K562 (cell line): ENCODE results near the gene DCAF15.

Experiments used
- ELF4 ChIP-seq: fragments of 450-650 bp; formaldehyde crosslinking; IDR thresholded peaks from 2 replicates; pipeline ENCODE4 v1.4.0; 2022; ENCODE audit warnings: missing genetic modification characterization
- FOXK2 ChIP-seq, 2 experiments: fragments of 450-650 bp; IDR thresholded peaks in 1 of 2; conservative IDR thresholded peaks in 1 of 2; 2 replicates each; pipeline ENCODE4 v1.6.1; 2016; ENCODE audit warnings: low read depth in 2 of 2, mild to moderate bottlenecking in 1 of 2
- LCOR ChIP-seq: sonication (generic); formaldehyde crosslinking; IDR thresholded peaks from 2 replicates; pipeline ENCODE4 v1.8.0; 2022; ENCODE audit warnings: mild to moderate bottlenecking, missing genetic modification reagents
- MCM7 ChIP-seq, 2 experiments: fragments of 450-650 bp; IDR thresholded peaks; 2 replicates each; pipeline ENCODE4 v1.6.1; 2016 to 2018
- NR3C1 ChIP-seq: sonication (generic); formaldehyde crosslinking; IDR thresholded peaks from 2 replicates; pipeline ENCODE4 v1.8.1; 2022; ENCODE audit warnings: missing genetic modification reagents
- TAL1 ChIP-seq: fragments of 450-650 bp; IDR thresholded peaks from 2 replicates; pipeline ENCODE4 v1.6.1; 2016; ENCODE audit warnings: mild to moderate bottlenecking
- ZNF282 ChIP-seq: sonication (generic); formaldehyde crosslinking; IDR thresholded peaks from 2 replicates; pipeline ENCODE4 v1.8.1; 2023; ENCODE audit warnings: missing genetic modification reagents
- TF ChIP-seq, protein P1 (sequence below), 3 experiments: IDR thresholded peaks in 2 of 3; conservative IDR thresholded peaks in 1 of 3; 2 replicates each; pipeline ENCODE4 v1.5.1; 2011 to 2012; ENCODE audit warnings: low read length in 3 of 3, mild to moderate bottlenecking in 3 of 3, control low read depth in 2 of 3, improper control_type of control experiment in 1 of 3, inconsistent platforms in 1 of 3, low read depth in 1 of 3, mixed read lengths in 1 of 3, moderate library complexity in 1 of 3; ENCODE audit not compliant: insufficient read depth in 2 of 3
- TF ChIP-seq, protein P2 (sequence below): sonication (generic); formaldehyde crosslinking; IDR thresholded peaks from 2 replicates; pipeline ENCODE4 v1.5.0; 2020; ENCODE audit warnings: missing genetic modification reagents

DNA sequence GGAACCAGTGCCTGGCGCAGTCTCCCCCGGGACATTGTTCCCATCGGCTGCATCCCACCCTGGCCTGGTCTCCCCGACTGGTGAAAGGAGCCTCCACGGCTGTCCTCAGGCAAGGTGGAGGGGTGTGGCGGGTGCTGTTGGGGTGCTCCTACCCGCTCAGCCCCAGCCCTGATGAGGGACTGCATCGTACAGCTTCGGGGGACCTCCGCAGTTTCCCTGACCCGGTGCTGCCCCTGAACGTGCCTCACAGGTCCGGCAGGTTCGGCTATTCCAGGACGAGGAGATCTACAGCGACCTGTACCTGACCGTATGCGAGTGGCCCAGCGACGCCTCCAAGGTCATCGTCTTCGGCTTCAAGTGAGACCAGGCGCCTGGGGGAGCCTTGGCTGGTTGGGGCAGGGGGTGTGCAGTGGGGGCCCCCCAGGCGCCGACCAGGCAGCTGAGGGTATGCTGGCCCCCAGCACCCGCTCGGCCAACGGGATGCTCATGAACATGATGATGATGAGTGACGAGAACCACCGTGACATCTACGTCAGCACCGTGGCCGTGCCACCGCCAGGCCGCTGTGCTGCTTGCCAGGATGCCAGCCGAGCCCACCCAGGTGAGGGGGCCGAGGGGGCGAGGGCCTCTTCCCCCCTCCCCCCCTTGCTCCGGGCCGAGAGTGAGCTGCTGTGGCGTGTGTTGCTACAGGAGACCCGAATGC lies 3.5 kb downstream of the DCAF15 start:
- TF ChIP-seq NR3C1 (CRISPR knock-in tag) (no peak), LCOR (no peak), FOXK2 (conservative IDR thresholded peaks at IDR 0.05 in 1 of 2, IDR thresholded peaks at IDR 0.05 in 1 of 2; ENCODE audit: low read depth in 2 of 2) (no peak), ZNF282 (no peak), ELF4 (CRISPR knock-in tag) (no peak), TAL1 (no peak), MCM7 (IDR thresholded peaks at IDR 0.05) (no peak)
- TF ChIP-seq, protein P1, sequence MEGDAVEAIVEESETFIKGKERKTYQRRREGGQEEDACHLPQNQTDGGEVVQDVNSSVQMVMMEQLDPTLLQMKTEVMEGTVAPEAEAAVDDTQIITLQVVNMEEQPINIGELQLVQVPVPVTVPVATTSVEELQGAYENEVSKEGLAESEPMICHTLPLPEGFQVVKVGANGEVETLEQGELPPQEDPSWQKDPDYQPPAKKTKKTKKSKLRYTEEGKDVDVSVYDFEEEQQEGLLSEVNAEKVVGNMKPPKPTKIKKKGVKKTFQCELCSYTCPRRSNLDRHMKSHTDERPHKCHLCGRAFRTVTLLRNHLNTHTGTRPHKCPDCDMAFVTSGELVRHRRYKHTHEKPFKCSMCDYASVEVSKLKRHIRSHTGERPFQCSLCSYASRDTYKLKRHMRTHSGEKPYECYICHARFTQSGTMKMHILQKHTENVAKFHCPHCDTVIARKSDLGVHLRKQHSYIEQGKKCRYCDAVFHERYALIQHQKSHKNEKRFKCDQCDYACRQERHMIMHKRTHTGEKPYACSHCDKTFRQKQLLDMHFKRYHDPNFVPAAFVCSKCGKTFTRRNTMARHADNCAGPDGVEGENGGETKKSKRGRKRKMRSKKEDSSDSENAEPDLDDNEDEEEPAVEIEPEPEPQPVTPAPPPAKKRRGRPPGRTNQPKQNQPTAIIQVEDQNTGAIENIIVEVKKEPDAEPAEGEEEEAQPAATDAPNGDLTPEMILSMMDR (IDR thresholded peaks at IDR 0.05 in 2 of 3, conservative IDR thresholded peaks at IDR 0.05 in 1 of 3; ENCODE audit: insufficient read depth in 2 of 3, low read depth in 1 of 3, low read length in 3 of 3), result no peak
- TF ChIP-seq, protein P2, sequence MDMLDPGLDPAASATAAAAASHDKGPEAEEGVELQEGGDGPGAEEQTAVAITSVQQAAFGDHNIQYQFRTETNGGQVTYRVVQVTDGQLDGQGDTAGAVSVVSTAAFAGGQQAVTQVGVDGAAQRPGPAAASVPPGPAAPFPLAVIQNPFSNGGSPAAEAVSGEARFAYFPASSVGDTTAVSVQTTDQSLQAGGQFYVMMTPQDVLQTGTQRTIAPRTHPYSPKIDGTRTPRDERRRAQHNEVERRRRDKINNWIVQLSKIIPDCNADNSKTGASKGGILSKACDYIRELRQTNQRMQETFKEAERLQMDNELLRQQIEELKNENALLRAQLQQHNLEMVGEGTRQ (CRISPR knock-in tag), result no peak
